DOHH2 (cell line): ENCODE measurements around the gene NOX5.

ENCODE experiments used
- CTCF ChIP-seq: fragments of 200-600 bp; sonication (generic); IDR thresholded peaks from one replicate; pipeline ENCODE4 v1.5.1; 2014; ENCODE audit warnings: antibody characterized with exemption, mild to moderate bottlenecking, low read depth, low read length; ENCODE audit not compliant: poor library complexity, severe bottlenecking
- EZH2phosphoT487 ChIP-seq: fragments of 200-600 bp; sonication (generic); IDR thresholded peaks from 2 replicates; pipeline ENCODE4 v1.6.1; 2017; ENCODE audit warnings: borderline replicate concordance, mild to moderate bottlenecking, antibody characterized with exemption, low read length, moderate library complexity, mixed read lengths

GRCh38 chr15:69107025-69107620, 92.6 kb downstream of the NOX5 start:
- TF ChIP-seq CTCF (no peak), EZH2phosphoT487 (no peak)
